Stimulated activated CD4-positive, alpha-beta T cell treated with anti-CD3 and anti-CD28 coated beads, Interleukin-4, amount 100 ng/mL, for 1 hour (primary cell): ENCODE measurements around the gene NSL1.

Source experiments
- DNase-seq: peaks from one replicate; pipeline ENCODE4 v3.0.0-alpha.2; 2020

Gene NSL1

DNA sequence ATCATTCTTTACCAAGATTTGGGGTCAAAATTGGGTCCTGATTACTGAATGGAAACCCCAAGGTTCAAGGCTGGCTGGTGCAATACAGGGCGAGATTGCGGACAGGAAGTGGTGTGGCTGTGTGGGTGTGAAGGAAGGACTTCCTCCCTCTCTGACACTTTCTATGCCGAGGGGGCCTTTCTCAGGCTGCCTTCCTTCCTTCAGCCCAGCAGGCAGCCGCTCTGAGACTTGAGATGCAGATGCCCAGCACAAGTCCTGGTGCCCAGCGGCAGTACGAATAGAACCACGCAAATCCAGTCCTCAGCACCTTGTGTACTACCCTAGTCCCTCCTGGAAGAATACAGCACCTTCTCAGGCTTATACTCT lies 108.2 kb downstream of the NSL1 start:
- DNase-seq, result peak; percentile 30

DNA sequence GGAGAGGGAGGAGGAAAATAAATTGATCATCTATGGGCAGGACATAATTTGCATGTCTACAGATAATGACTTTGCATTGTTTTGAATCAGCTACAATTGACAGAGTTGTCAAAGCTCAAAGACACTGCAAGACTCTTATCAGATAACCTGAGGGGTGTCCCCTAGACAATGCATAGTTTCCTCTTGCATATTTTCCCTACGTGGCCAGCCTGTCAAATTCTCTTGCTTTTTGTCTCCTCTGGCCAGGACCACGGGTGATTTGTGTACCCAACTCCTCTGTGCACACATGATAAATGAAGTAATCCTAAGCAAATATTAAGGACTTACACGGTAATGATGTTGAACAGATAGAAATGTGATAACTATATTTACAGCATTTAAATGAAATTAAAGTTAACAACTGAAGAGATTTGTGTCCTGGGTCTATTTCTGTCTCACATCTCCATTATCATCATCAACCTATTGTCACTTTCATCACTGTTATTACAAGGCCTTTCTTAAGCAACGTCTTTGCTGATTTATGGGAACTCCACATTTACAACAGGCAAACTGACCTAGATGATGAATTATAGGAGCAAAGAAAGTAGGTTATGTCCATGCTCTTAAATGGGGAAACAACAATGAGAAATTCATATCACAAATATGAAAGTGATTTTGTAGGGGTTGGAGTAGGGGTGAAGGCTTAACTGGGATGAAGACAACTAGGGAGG lies 110.7 kb downstream of the NSL1 start:
- no peak for DNase-seq

- DNase-seq, result no peak
Measured at GRCh38 chr1:212678456-212679410, 112.8 kb downstream of the NSL1 start.

DNA sequence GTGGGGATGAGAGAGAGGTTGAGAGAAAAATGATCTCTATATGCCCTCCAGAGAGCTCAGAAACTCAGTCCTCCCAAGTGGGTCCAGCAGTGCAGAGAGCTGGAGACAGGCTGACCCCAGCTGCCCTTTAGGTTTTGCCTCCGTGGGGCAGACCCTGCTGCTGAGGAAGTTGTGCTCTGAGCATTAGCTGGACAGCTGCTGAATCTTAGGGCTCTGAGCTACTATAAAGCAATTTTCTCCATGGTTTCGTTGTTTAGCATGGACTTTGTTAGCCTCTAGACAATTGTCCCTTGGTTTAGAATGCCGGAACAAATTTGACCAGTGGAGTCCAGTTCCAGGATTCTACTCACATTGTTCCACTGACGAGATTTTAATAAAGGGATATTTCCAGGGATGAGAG lies 114.0 kb downstream of the NSL1 start:
- DNase-seq, result no peak

DNA sequence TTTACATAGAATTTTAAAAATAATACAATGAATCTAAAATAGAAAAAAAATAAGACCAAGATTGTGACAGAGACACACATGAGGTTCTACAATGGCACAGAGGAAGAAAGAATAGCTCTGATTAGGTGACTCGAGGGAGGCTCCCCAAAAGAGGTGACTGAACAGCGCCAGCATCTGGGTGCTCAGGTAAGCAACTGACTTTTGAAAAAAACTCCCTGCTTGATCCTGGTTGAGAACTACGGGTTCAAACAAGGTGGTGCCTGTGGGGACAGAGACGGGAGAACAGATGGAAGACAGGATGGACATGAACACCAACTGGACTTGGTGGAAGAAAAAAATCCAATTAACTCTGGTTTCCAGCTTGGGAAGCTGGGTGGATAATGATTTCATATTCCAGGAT lies 114.4 kb downstream of the NSL1 start:
- no peak for DNase-seq
